IMR-90 (cell line): ENCODE results near the gene HYAL3.

ENCODE experiments used
- BHLHE40 ChIP-seq: fragments of 150-350 bp; IDR thresholded peaks from 2 replicates; pipeline ENCODE4 v1.6.1; 2016; ENCODE audit warnings: mild to moderate bottlenecking, low read depth, low read length
- CTCF ChIP-seq: conservative IDR thresholded peaks from 2 replicates; pipeline ENCODE4 v1.5.1; 2012; ENCODE audit warnings: mild to moderate bottlenecking, low read depth, low read length, improper control_type of control experiment
- MAFK ChIP-seq: IDR thresholded peaks from 2 replicates; pipeline ENCODE4 v1.6.1; 2012; ENCODE audit warnings: low read depth, low read length, improper control_type of control experiment
- MAZ ChIP-seq: IDR thresholded peaks from 2 replicates; pipeline ENCODE4 v1.6.1; 2012; ENCODE audit warnings: low read depth, mild to moderate bottlenecking, low read length, improper control_type of control experiment, moderate library complexity, borderline replicate concordance
- POLR2A ChIP-seq: IDR thresholded peaks from 2 replicates; pipeline ENCODE4 v1.6.1; 2012; ENCODE audit warnings: mild to moderate bottlenecking, low read depth, low read length
- RAD21 ChIP-seq: IDR thresholded peaks from 2 replicates; pipeline ENCODE4 v1.6.1; 2012; ENCODE audit warnings: low read length, improper control_type of control experiment
- TF ChIP-seq, protein P1 (sequence below): fragments of 150-350 bp; IDR thresholded peaks from 2 replicates; pipeline ENCODE4 v1.6.1; 2017; ENCODE audit warnings: mild to moderate bottlenecking, antibody characterized with exemption, low read length, low read depth

DNA sequence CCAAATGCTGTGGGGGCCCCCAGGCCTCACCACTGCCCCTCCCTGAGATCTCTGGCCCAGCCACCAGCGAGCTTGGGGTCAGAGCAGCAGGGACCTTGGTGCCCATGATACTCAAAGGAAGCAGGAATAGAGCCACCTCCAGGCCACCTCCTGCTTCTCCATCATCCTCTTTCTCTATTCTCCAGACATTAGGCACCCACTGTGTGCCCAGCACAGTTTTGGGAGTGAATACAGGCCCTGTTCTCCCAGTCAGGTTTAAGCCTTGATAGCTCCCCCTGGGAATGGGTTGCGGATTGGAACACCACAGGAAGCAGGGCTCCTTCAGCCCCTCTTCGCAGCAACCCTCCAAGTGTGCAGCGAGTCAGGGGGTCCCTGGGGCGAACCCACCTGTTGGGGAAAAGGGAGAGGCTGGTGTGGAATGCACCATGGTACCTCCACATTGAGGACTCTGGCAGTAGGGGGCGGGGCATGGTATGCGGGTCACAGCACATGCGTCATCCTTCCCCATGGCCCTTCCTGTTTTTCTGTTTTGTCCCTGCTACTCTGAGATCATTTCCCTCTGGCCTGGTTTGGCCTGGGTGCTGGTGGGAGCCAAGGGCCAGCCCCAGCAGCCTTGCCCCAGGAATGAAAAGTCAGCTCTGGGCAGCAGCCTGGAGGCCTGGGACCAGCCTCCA, 44.5 kb downstream of the HYAL3 start:
- no peak for TF ChIP-seq MAZ
- no peak for TF ChIP-seq CTCF
- no peak for TF ChIP-seq POLR2A
- no peak for TF ChIP-seq BHLHE40
- TF ChIP-seq RAD21: no peak
- TF ChIP-seq, protein P1, sequence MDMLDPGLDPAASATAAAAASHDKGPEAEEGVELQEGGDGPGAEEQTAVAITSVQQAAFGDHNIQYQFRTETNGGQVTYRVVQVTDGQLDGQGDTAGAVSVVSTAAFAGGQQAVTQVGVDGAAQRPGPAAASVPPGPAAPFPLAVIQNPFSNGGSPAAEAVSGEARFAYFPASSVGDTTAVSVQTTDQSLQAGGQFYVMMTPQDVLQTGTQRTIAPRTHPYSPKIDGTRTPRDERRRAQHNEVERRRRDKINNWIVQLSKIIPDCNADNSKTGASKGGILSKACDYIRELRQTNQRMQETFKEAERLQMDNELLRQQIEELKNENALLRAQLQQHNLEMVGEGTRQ: no peak
- no peak for TF ChIP-seq MAFK
